NK-92 treated with Interleukin-12 subunit alpha and Interleukin-12 subunit beta, amount 100 ng/mL, for 24 hours (cell line): Measurements from ENCODE around the gene HEPACAM.
"Not testable (repeated sequence)": the region's sequence is repeated elsewhere in the genome, so short reads cannot be mapped to it uniquely, and the experiment has no call there.

ENCODE experiments used
- DNase-seq: peaks from one replicate; lab custom pipeline; 2025; lab: John Stamatoyannopoulos, UW

The HEPACAM gene, protein sequence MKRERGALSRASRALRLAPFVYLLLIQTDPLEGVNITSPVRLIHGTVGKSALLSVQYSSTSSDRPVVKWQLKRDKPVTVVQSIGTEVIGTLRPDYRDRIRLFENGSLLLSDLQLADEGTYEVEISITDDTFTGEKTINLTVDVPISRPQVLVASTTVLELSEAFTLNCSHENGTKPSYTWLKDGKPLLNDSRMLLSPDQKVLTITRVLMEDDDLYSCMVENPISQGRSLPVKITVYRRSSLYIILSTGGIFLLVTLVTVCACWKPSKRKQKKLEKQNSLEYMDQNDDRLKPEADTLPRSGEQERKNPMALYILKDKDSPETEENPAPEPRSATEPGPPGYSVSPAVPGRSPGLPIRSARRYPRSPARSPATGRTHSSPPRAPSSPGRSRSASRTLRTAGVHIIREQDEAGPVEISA

DNA sequence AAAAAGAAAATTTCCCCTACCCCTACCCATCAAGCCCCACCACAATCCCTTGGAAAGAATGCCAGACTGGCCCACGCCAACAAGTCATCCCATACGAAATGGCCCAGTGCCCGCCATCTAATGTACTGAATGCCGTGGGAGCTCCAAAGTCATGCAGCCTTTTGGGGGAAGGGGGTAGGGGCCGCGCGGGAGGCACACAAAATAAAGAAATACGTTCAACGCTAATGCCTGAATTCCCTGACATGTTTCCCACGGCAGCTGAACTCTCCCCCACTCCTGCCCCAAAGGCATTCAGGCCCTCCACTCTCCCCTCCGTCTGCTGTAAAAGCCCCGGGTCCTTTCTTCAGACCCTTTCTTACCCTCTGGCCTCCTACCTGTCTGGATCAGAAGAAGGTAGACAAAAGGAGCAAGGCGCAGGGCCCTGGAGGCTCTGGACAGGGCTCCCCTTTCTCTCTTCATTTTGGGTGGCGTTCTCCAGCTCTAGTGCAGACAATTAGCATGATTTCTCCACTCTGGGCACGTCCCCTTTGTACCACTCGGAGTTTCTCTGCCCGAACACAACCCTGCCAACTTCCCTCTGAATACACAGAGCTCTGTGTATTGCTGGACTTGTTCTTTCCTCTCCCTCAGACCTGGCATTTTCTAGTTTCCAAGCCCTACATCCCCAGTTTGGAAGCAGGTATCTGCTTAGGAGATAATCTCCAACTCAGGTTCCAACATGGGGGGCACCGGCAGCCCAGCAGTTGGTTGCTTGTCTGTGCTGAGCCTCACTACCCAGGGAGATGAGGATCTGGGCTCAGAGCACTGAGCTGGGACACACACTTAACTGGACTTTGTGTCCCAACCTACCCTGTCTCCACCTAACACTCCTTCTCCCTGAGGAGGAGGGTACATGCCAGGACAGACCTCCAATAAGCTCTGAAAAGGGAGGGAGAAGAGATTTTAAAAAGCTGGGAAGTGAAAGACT is at the start of gene HEPACAM:
HEPACAM (minus strand) TSS at position 500 of the 967 bp plus-strand sequence; CDS start at position 459, 41 bp downstream.
- DNase-seq, result no peak

DNA sequence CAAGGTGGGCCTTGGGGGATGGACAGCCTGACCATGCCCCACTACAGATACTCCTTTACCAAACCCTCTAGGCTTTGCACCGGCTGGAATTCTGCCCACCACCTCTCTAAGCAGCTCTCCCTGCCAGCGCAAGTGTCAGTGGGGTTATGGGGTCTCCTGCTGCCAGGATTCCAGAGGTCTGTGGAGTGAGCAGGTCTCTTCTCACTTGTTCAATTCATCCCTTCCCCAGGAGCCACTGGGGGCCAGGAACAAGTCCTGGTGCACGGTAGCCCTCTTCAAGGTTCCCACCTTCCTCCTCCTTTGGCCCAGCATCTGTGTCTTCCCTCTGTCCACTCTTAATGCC is 48.6 kb upstream of the HEPACAM start:
- no peak for DNase-seq

DNA sequence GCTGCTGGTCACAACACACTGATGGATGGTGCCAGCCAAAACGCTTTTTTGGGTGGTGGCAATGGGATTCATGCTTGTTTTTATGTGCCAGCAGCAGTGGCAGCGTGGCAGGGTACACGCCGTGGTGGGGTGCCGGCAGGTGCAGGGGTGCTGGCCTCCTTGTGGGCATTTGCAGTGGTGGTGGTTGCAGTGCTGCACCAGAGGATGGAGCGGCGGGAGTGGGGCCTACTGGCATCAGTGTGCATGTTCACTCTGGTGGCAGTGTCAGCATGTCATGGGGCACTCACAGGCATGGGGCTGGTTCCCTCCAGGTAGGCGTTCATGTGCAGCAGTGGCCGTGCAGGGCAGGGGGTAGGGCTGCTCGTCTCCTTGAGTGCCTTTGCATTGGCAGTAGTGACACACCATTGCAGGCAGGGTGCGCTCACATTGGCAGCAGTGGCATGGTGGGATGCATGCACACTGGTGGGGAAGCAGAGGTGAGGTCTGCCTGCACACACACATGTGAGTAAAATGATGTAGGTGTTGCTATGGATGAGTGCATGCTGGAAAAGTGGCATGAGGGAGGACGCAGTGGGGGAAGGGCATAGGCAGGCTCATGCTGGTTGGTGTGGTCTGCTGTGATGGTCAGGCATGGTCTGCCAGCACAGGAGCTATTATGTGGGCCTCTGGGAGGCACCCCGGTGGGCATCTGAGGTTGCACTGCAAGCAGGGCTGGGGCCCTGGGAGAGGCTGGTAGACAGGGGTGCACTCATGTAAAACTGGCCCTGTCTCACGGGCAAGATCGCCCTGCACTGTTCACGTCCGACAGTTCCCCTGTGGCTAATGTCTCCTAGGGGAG is 48.0 kb upstream of the HEPACAM start:
- DNase-seq, result no peak

DNA sequence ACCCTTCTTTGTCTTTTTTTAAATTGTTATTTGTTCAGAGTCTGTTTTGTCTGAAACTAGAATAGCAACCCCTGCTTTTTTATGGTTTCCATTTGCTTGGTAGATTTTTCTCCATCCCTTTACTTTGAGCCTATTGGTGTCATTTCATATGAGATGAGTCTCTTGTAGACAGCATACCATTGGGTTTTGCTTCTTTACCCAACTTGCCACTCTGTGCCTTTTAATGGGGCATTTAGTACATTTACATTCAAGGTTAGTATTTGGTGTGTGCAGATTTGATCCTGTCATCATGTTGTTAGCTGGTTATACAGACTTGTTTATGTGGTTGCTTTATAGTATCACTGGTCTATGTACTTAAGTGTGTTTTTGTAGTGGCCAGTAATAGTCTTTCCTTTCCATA is 46.2 kb upstream of the HEPACAM start:
- DNase-seq, result no peak

DNA sequence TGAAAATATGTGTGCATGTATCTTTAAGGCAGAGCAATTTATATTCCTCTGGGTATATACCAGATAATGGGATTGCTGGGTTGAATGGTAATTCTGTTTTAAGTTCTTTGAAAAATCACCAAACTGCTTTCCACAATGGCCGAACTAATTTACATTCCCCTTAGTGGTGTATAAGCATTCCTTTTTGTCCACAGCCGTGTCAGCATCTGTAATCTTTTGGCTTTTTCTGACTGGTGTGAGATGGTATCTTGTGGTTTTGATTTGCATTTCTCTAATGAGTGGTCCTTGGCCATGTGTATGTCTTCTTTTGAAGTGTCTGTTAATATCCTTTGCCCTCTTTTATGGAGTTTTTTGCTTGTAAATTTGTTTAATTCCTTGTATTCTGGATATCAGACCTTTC is 42.5 kb upstream of the HEPACAM start:
- no peak for DNase-seq

DNA sequence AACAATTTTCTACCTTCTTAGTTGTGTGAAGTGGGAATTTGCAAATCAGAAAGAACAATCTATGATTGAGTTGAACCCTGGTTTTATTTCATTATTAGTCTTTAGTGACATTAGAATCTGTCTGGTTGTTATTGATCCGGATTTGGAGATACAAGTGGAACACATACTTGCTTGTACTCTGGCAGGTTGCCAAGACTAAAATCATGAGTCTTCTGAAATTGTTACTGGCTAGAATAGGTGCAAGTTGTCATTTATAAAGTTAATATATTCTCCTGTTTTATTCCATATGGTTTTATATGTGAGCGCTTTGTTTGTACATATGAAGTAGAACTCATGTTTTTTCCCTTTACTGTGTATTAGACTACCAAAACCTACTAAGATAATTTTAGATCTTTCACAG is 41.2 kb upstream of the HEPACAM start:
- DNase-seq, result no peak

DNA sequence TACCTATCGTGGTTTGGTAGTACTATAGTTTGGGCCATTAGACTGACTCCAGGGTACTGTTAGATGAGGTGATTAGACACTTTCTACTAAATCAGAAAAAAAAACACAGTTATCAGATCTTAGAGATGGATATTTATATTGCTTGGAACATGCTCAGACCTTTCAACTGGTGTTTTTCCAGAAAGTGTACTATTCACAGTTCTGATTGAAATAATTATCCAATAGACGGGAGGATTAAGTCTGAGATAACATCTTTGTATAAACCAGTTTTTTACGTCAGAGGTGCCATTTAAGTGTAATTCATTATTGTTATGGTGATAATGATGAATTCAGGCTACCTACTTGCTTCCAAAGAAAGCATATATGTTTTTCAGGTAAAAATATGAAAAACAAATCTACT is 40.7 kb upstream of the HEPACAM start:
- DNase-seq, result no peak

DNA sequence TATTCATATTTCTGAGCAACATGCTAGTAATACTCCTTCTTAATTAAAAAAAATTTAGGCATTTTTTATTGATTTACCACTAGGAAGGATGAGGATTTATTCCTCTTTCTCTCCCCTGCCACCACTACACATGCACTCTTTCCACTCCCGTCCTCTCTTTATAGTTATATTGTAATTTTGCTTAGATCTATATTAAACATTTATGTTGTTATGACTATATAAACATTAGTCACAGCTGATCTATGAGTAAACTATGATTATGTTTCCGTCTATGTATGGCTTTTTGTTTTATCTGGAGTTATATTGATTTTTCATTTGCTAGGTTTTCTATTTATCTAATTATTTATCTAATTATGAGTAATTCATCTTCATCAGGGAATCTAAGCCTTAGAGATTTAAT is 36.0 kb upstream of the HEPACAM start:
- no peak for DNase-seq

DNA sequence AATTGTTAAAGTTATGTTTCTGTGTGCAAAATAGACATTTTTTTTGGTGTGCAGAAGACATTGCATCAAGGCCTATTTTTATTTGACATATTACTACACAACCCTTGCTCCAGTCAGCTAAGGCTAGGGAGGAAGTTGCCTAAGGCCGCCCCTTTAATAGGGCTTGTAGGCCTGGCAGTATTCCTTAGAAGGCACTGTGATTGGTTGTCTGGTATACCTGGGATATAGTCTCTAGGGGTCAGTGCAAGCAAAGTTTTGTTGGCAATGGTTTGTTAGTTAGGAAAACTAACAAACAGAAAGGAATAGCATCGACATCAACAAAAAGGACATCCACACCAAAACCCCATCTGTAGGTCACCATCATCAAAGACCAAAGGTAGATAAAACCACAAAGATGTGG is 35.1 kb upstream of the HEPACAM start:
- DNase-seq, result no peak

DNA sequence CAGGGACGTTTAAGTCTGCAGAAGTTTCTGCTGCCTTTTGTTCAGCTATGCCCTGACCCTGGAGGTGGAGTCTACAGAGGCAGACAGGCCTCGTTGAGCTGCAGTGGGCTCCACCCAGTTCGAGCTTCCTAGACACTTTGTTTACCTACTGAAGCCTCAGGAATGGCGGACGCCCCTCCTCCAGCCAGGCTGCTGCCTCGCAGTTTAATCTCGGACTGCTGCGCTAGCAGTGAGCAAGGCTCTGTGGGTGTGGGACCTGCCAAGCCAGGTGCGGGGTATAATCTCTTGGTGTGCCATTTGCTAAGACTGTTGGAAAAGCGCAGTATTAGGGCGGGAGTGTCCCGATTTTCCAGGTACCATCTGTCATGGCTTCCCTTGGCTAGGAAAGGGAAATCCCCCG is 32.4 kb upstream of the HEPACAM start:
- not testable (repeated sequence) for DNase-seq

DNA sequence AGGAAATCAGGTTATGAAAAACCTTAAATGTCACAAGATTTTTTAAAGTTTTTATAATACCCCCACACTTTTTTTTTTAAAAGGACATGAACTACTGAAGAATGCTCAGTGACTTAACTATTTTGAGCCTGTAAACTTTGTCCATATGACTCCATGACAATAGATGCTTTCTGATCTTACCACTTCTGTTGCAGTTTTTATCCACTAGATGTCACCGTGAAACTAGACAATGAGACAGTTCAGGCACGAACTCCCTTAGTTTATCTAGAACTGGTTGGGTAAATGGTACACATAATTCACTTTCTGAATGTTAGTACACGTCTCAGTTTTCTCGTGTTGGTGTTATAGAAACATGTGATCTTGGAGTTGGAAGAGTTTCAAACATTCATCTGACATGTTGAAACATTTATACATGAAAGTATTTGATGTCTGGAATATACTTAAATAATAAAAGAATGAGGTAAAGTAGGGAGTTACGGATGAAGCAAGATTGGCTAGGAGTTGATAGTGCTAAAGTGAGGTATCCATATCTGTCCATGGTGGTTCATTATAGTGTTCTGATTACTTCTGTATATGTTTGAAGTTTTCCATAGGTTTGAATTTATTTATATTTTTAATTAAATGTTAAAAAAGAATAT is 26.2 kb upstream of the HEPACAM start:
- DNase-seq, result no peak

DNA sequence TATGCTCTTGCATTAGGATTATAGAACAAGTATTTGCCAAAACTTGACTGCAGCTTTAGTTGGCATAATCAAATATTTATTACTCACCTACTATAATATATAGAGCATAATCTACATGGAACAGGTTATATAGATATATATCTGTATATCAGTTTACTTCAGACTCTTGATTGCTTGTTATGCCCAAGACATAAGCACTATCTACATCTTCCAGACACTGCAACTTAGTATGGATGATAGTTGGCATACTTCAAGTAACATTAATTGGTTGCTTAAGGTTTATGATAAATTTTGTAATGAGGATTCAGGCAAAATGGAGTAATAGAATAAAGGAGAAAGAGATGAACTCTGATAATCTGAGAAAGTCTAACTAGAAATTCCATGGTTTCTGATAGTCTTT is 19.2 kb upstream of the HEPACAM start:
- no peak for DNase-seq

DNA sequence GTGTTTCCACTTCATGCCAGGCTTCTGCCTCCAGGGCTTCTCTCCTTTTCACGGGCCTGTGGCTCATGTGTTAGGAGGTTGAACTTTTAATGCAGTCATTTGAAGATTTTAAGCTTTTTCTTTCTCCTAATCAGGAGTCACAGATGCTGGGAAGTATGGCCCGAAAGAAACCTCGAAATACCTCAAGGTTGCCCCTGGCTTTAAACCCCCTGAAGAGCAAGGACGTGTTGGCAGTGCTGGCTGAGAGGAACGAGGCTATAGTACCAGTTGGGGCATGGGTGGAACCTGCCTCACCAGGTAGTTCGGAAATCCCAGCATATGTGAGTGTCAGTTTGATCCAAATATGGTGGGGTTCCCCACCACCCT is 18.7 kb upstream of the HEPACAM start:
- DNase-seq, result no peak

DNA sequence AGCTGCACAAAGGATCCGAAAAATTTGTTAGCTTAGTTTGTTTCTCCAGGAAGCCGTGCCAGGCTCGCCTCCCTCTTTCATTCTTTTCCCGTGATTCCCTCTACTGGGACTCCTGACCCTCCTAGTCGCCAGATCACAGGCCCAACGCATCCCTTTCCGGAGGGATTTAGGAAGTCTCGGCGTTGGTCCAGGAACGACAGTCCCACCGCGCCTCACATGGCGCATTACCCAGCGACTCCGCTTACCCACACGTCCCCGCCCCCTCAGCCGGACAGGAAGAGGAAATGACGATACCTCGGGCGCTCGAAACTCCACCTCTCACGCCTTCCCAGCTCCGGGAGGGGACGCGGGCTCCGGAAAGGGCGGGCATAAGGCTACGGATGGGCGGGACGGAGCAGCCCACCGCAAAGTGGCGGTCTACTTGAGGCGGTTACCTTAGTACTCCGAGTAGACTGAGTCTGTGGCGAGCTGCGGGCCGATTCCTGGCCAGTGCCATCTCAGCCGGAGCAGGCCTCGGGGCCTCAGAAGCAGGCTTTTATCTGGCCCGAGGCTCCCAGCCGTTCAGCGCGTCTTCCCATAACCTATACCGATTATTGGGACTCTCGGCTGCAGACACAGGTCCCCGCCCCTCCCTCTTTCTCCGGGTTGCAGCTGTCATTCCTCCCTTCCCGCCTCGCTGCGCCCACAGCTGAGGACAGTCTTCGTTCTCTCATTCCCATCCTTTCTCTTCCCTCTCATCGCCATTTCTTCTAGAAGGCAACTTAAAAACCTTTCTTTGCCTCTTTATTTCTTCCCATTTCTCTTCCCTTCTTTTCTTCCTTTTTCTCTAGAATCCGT is 18.1 kb upstream of the HEPACAM start, which contains the start of gene CCDC15:
CCDC15 (plus strand) TSS at position 450 of the 837 bp plus-strand sequence. CDS start 531 bp downstream, outside the sequence.
- peak; percentile 79 for DNase-seq

DNA sequence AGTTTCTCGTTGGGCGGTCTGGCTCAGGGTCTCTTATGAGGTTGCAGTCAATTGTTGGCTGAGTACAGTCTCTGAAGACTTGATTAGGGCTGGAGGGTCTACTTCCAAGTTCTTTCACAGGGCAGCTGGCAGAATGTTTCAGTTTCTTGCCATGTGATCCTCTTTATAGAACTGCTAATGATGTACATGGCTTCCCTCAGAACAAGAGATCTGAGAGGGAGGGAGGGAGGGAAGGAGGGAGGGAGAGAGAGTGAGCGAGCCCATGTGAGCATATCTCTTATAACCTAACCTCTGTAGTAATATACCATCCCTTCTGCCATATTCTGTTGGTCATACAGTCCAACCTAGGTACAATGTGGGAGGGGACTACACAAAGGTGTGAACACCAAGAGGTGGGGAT is 15.5 kb upstream of the HEPACAM start:
- DNase-seq, result no peak

DNA sequence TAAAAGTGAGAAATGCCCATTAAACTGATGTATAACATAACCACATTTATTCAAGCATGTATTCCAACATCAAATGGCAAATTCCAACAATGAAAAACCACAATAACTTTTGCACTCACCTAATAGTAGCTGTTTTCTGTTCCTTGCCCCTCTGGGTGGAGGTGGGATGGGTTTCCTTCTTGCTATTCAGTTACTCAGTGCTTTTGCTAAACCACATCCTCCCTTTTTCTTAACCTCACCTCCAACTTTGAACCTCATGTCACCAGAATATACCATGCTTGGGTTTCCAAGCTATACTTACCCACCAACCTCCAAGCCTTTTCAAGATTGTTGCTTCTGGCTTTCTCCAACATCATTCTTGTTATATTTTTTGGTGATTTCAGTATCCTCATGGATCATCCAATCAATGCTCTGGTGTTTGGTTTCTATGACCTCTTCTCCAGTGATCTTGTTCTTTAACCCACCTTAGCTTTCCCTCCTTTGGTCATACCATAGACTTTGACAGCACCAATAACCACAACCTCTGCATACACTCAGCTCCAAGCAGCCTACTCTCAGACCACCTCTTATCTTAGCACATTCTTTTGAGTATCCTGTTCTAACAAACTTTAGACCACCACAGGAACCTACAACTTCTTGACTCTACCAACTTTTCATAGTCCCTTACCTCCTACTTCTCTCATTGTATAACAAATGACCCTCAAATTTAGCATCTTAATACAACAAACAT is 14.9 kb upstream of the HEPACAM start:
- DNase-seq, result peak; percentile 2

DNA sequence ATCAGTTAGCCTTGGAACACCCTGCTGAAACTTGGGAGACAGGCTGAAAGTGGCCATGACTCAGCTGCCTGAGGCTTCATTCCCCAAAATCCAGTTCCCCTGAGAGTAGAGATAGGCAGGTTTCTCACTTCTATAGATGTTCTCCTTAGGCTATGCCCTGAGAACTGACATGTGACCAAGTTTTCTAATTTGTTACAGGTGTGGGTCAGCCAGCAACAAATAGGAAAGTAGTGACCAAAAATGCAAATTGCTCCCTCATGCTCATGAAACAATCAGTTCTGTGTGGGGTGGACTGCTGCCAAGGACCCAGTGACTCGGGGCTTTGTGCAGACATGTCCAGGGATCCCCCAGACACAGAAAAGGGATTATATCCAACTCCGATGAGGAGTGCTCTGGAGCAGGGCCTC is 10.9 kb upstream of the HEPACAM start:
- no peak for DNase-seq

DNA sequence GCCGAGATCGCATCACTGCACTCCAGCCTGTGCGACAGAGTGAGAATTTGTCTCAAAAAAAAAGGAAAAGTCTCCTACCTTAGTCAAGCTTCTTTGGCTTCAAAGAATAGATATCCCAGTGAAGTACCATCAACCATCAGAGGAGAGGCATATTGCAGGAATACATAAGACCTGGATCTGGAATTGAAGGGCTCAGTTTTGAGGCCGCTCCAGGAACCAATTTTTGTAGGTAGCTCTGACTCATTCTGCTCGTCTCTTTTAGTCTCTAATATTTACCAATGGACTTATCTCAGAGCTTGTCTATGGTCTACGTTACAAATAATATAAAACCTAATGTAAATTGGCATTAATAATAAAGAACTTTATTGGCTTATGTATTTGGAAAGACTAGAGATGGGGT is 10.0 kb upstream of the HEPACAM start:
- DNase-seq, result no peak

DNA sequence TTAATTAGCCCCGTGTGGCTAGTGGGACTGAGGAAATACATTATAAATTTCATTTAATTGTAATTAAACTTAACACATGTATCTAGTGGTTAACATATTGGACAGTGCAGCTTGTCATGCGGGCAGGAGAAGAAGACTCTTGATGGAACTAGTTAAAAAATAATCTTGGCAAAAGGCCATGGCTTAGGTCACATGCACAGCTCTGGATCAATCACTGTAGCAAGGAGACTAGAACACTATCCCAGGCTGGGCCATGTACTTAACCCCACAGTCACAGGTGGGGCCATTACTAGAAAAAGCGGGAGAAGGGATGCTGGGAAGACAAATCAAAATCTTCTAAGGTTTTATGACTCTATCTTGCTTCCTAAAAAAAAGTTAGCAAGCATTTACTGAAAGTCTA is 8.7 kb upstream of the HEPACAM start:
- no peak for DNase-seq

DNA sequence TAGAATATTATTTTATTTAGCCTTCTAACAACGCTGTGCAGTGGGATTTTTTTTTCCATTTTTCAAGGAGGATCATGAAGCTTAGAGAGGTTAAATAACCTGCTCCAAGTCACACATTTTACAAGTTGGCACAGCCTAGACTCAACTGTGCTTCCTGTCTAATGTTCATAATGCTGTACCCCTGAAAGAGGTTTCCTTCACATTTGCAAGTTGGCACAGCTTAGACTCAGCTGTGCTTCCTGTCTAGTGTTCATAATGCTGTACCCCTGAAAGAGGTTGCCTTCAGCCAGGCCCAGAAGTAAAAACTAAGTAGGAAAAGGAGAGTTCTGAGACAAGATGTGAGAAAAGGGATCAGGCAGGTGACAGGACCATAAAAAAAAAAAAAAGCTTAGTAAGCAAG is 7.9 kb upstream of the HEPACAM start:
- no peak for DNase-seq
